H9 (cell line): ENCODE data around the gene PPCDC. TPM values are rescaled to one million over a fixed set of nuclear protein-coding genes. Genes with fewer than 3 reads are reported as not detected.

Experiments
- DNase-seq: peaks from one replicate; pipeline ENCODE4 v3.0.0-alpha.2; 2017
- H2AFZ ChIP-seq: one replicate; pipeline ENCODE4 v1.6.1; 2013; ENCODE audit warnings: mild to moderate bottlenecking, low read length, control low read depth, moderate library complexity
- H2AK5ac ChIP-seq: 2 replicates; pipeline ENCODE4 v1.6.1; 2013; ENCODE audit warnings: low read length, control low read depth, mixed read lengths; ENCODE audit not compliant: insufficient read length
- H2BK120ac ChIP-seq: one replicate; pipeline ENCODE4 v1.6.1; 2013; ENCODE audit warnings: low read depth, mild to moderate bottlenecking, low read length, control low read depth, inconsistent platforms; ENCODE audit not compliant: poor library complexity, severe bottlenecking
- H2BK12ac ChIP-seq: 2 replicates; pipeline ENCODE4 v1.6.1; 2013; ENCODE audit warnings: low read length, control low read depth, mixed read lengths, low read depth; ENCODE audit not compliant: insufficient read length
- H2BK15ac ChIP-seq: 2 replicates; pipeline ENCODE4 v1.6.1; 2013; ENCODE audit warnings: low read depth, low read length, control low read depth
- H2BK20ac ChIP-seq: one replicate; pipeline ENCODE4 v1.6.1; 2013; ENCODE audit warnings: low read depth, mild to moderate bottlenecking, low read length, control low read depth, inconsistent platforms; ENCODE audit not compliant: poor library complexity, severe bottlenecking
- H2BK5ac ChIP-seq: 2 replicates; pipeline ENCODE4 v1.6.1; 2013; ENCODE audit warnings: low read length, control low read depth, mixed read lengths; ENCODE audit not compliant: insufficient read length
- H3K14ac ChIP-seq: 2 replicates; pipeline ENCODE4 v1.6.1; 2013; ENCODE audit warnings: low read length, control low read depth; ENCODE audit not compliant: insufficient read depth
- H3K18ac ChIP-seq: 2 replicates; pipeline ENCODE4 v1.6.1; 2013; ENCODE audit warnings: low read depth, mild to moderate bottlenecking, mixed read lengths, low read length, control low read depth; ENCODE audit not compliant: insufficient read length
- H3K23ac ChIP-seq: 2 replicates; pipeline ENCODE4 v1.6.1; 2013; ENCODE audit warnings: low read length, control low read depth, mixed read lengths, low read depth; ENCODE audit not compliant: insufficient read length
- H3K23me2 ChIP-seq: 2 replicates; pipeline ENCODE4 v1.6.1; 2013; ENCODE audit warnings: low read depth, mild to moderate bottlenecking, mixed read lengths, low read length, control low read depth; ENCODE audit not compliant: insufficient read length, poor library complexity, severe bottlenecking
- H3K27ac ChIP-seq: 2 replicates; pipeline ENCODE4 v1.5.1; 2013; ENCODE audit warnings: low read length, control low read depth, mixed read lengths, low read depth; ENCODE audit not compliant: insufficient read length
- H3K27me3 ChIP-seq: 2 replicates; pipeline ENCODE4 v1.6.1; 2013; ENCODE audit warnings: low read length, control low read depth, inconsistent platforms; ENCODE audit not compliant: insufficient read depth
- H3K4ac ChIP-seq: 2 replicates; pipeline ENCODE4 v1.6.1; 2013; ENCODE audit warnings: low read depth, mild to moderate bottlenecking, control low read depth, inconsistent platforms, low read length, moderate library complexity
- H3K4me1 ChIP-seq: 2 replicates; pipeline ENCODE4 v1.6.1; 2013; ENCODE audit warnings: low read length, control low read depth, inconsistent platforms; ENCODE audit not compliant: insufficient read depth
- H3K4me2 ChIP-seq: 2 replicates; pipeline ENCODE4 v1.6.1; 2013; ENCODE audit warnings: low read length, control low read depth, mixed read lengths; ENCODE audit not compliant: insufficient read length, insufficient read depth
- H3K56ac ChIP-seq: 2 replicates; pipeline ENCODE4 v1.6.1; 2013; ENCODE audit warnings: low read depth, mild to moderate bottlenecking, mixed read lengths, low read length, control low read depth; ENCODE audit not compliant: insufficient read length
- H3K79me1 ChIP-seq: 2 replicates; pipeline ENCODE4 v1.6.1; 2013; ENCODE audit warnings: low read depth, mild to moderate bottlenecking, moderate library complexity, low read length, control low read depth, inconsistent platforms; ENCODE audit not compliant: insufficient read depth, poor library complexity, severe bottlenecking
- H3K79me2 ChIP-seq: 2 replicates; pipeline ENCODE4 v1.6.1; 2013; ENCODE audit warnings: low read length, control low read depth, inconsistent platforms; ENCODE audit not compliant: insufficient read depth
- H3K9ac ChIP-seq: 2 replicates; pipeline ENCODE4 v1.6.1; 2013; ENCODE audit warnings: low read length, control low read depth, mixed read lengths; ENCODE audit not compliant: insufficient read length; ENCODE audit errors: extremely low read depth
- H3K9me3 ChIP-seq: one replicate; pipeline ENCODE4 v1.6.1; 2013; ENCODE audit warnings: low read depth, low read length, inconsistent platforms; ENCODE audit not compliant: control insufficient read depth
- H3T11ph ChIP-seq: one replicate; pipeline ENCODE4 v1.6.1; 2013; ENCODE audit warnings: mild to moderate bottlenecking, low read length, control low read depth, inconsistent platforms
- H4K20me1 ChIP-seq: one replicate; pipeline ENCODE4 v1.6.1; 2013; ENCODE audit not compliant: control insufficient read depth, insufficient read length, insufficient read depth
- H4K5ac ChIP-seq: 2 replicates; pipeline ENCODE4 v1.6.1; 2013; ENCODE audit warnings: low read depth, mild to moderate bottlenecking, mixed read lengths, low read length, control low read depth; ENCODE audit not compliant: insufficient read length
- H4K8ac ChIP-seq: replicated peaks from 2 replicates; pipeline ENCODE4 v1.6.1; 2013; ENCODE audit warnings: low read length, control low read depth, mixed read lengths, low read depth; ENCODE audit not compliant: insufficient read length
- H4K91ac ChIP-seq: 2 replicates; pipeline ENCODE4 v1.6.1; 2013; ENCODE audit warnings: low read depth, mild to moderate bottlenecking, moderate library complexity, mixed read lengths, low read length, control low read depth; ENCODE audit not compliant: insufficient read length
- H3K27ac Mint-ChIP-seq, 3 experiments: 2 replicates in 2 of 3; 3 replicates in 1 of 3; pipeline ENCODE4 v1.8.0; 2020 to 2021; ENCODE audit warnings: mixed read lengths in 3 of 3, mild to moderate bottlenecking in 1 of 3, moderate library complexity in 1 of 3
- H3K27me3 Mint-ChIP-seq: 2 replicates; pipeline ENCODE4 v1.8.0; 2021; ENCODE audit warnings: low read depth, mild to moderate bottlenecking, moderate library complexity, mixed read lengths
- H3K36me3 Mint-ChIP-seq, 3 experiments: 2 replicates in 2 of 3; 3 replicates in 1 of 3; pipeline ENCODE4 v1.8.0; 2020 to 2021; ENCODE audit warnings: low read depth in 3 of 3, mixed read lengths in 3 of 3; ENCODE audit not compliant: insufficient read depth in 1 of 3
- H3K4me1 Mint-ChIP-seq, 2 experiments: 2 replicates each; pipeline ENCODE4 v1.8.0; 2020; ENCODE audit warnings: mixed read lengths in 2 of 2
- H3K4me3 Mint-ChIP-seq, 2 experiments: 2 replicates in 1 of 2; 3 replicates in 1 of 2; pipeline ENCODE4 v1.8.0; 2020 to 2021; ENCODE audit warnings: mild to moderate bottlenecking in 2 of 2, mixed read lengths in 2 of 2, moderate library complexity in 1 of 2
- H3K9me3 Mint-ChIP-seq, 2 experiments: 2 replicates in 1 of 2; 3 replicates in 1 of 2; pipeline ENCODE4 v1.8.0; 2020; ENCODE audit warnings: mild to moderate bottlenecking in 2 of 2, mixed read lengths in 2 of 2, moderate library complexity in 1 of 2
- WGBS: extraction: QIAGEN DNeasy Blood & Tissue Kit; methylation state at CpG from one replicate; pipeline ENCODE4 v1.1.7; 2013; ENCODE audit warnings: missing lambda C conversion rate, low lambda C conversion rate, mixed read lengths; ENCODE audit not compliant: insufficient read length; ENCODE audit errors: extremely low coverage; 5-methylcytosine and 5-hydroxymethylcytosine counted together
- total RNA-seq: library from RNA; stranded (reverse); gene quantifications from 2 replicates; pipeline ENCODE4 v1.2.1, GENCODE V29; 2021
- TF ChIP-seq, protein P1 (sequence below): fragments of 200-600 bp; sonication (generic); conservative IDR thresholded peaks from 3 replicates; pipeline ENCODE4 v1.8.0; 2021; ENCODE audit warnings: antibody characterized with exemption, mild to moderate bottlenecking

Gene PPCDC
- total RNA-seq, 1 experiment from 2014 or later = 17.6 TPM

DNA sequence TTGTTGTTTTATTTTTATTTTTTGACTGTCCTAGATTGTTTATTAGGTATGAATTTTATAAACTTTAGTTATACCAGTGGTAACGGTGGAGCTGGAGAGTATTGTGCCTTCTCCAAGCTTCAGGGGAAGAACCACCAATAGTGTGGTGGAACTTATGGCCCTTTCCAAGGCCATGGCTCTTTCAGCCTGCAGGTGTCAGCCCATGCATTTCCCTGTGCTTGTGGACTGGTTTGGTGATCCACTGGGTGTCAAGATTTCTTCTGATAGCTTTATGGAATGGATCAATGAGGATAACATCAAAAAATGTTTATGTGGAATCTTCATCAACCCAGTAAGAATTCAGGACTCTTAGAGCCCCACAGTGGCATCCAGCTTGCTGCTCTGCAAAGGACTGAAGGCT lies 47.2 kb upstream of the PPCDC start:
- Histone ChIP-seq H2AFZ (no peak overlapping the region), H2BK120ac (no peak overlapping the region), H3K79me1 (no peaks in the 10 kb centered on the region), H4K5ac (no peak overlapping the region), H3T11ph (no peak overlapping the region), H2AK5ac (no peak overlapping the region), H3K79me2 (no peaks in the 10 kb centered on the region), H3K18ac (no peak overlapping the region), H3K56ac (no peak overlapping the region), H3K23me2 (no peaks in the 10 kb centered on the region), H3K4me1 (no peaks in the 10 kb centered on the region), H4K8ac (no peak overlapping the region), H2BK5ac (no peak overlapping the region), H3K9me3 (no peaks in the 10 kb centered on the region), H4K91ac (no peak overlapping the region), H3K27ac (no peak overlapping the region), H2BK15ac (no peak overlapping the region), H2BK12ac (no peak overlapping the region), H3K27me3 (no peaks in the 10 kb centered on the region), H3K4ac (no peak overlapping the region), H3K9ac (no peak overlapping the region), H3K14ac (no peak overlapping the region), H2BK20ac (no peak overlapping the region), H3K23ac (no peak overlapping the region), H4K20me1 (no peaks in the 10 kb centered on the region), H3K4me2 (no peak overlapping the region)
- DNase-seq = no peak
- whole genome bisulfite sequencing = no CpG with 5 or more reads among the region's 1 CpG
- Mint-ChIP-seq H3K9me3 (peaks cover 0 to 2% of the 10 kb centered on the region in 2 experiments; a peak in 1 of 5 replicates), H3K36me3 (peaks cover 0 to 2% (median 0%) of the 10 kb centered on the region in 3 experiments; a peak in 1 of 7 replicates), H3K27ac (no peak overlapping the region), H3K4me1 (peaks cover 3 to 22% of the 10 kb centered on the region in 2 experiments; a peak in 3 of 4 replicates), H3K4me3 (no peak overlapping the region), H3K27me3 (peaks cover 11% of the 10 kb centered on the region)
- TF ChIP-seq, protein P1, sequence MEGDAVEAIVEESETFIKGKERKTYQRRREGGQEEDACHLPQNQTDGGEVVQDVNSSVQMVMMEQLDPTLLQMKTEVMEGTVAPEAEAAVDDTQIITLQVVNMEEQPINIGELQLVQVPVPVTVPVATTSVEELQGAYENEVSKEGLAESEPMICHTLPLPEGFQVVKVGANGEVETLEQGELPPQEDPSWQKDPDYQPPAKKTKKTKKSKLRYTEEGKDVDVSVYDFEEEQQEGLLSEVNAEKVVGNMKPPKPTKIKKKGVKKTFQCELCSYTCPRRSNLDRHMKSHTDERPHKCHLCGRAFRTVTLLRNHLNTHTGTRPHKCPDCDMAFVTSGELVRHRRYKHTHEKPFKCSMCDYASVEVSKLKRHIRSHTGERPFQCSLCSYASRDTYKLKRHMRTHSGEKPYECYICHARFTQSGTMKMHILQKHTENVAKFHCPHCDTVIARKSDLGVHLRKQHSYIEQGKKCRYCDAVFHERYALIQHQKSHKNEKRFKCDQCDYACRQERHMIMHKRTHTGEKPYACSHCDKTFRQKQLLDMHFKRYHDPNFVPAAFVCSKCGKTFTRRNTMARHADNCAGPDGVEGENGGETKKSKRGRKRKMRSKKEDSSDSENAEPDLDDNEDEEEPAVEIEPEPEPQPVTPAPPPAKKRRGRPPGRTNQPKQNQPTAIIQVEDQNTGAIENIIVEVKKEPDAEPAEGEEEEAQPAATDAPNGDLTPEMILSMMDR = peak; percentile 29; the same call in 1 of the 3 replicates
